ENCODE data around the gene NPY. TPM values are rescaled to one million over a fixed set of nuclear protein-coding genes. Genes with fewer than 3 reads are reported as not detected.
A peak's percentile ranks its signal among the peaks of the same experiment; 100 is the strongest.

The NPY gene
- total and polyA plus RNA-seq, 2 donors from 2014 or later = not detected

GRCh38 chr7:24283554-24283896 lies 465 bp upstream of the NPY start:
- intact Hi-C loops (cut with DNase I) = no loop called here
- H3K9me3 ChIP-seq (ENCODE audit: control insufficient read depth in 2 of 3, insufficient read depth in 1 of 3, low read length in 3 of 3) = no peaks in the 10 kb centered on the region
- no peak overlapping the region for H3K4me3 ChIP-seq (ENCODE audit: low read length in 3 of 3)
- no peaks in the 10 kb centered on the region for H3K4me1 ChIP-seq (ENCODE audit: control insufficient read depth in 2 of 3, insufficient read depth in 2 of 3, low read depth in 1 of 3, low read length in 3 of 3)
- TF ChIP-seq CTCF (IDR thresholded peaks at IDR 0.05; ENCODE audit: borderline replicate concordance, extremely low read depth, insufficient read depth) = no peak
- FAIRE-seq (no peak), DNase-seq (peak in 3 of 5 donors; percentile 30 to 31 (median 30))
- H3K27me3 ChIP-seq (ENCODE audit: control insufficient read depth, insufficient read depth, low read length) = peaks cover 29% of the 10 kb centered on the region
- H3K9ac ChIP-seq (ENCODE audit: low read length in 3 of 3) = no peak overlapping the region
- no peak overlapping the region for H3K27ac ChIP-seq (ENCODE audit: low read depth in 2 of 2, low read length in 2 of 2)
- H3K36me3 ChIP-seq (ENCODE audit: control insufficient read depth in 2 of 3, insufficient read depth in 3 of 3, low read length in 3 of 3) = no peaks in the 10 kb centered on the region

- H3K27me3 ChIP-seq (ENCODE audit: control insufficient read depth, insufficient read depth, low read length) = peaks cover 29% of the 10 kb centered on the region
- TF ChIP-seq CTCF (IDR thresholded peaks at IDR 0.05; ENCODE audit: borderline replicate concordance, extremely low read depth, insufficient read depth) = no peak
- no peak overlapping the region for H3K27ac ChIP-seq (ENCODE audit: low read depth in 2 of 2, low read length in 2 of 2)
- no peak overlapping the region for H3K9ac ChIP-seq (ENCODE audit: low read length in 3 of 3)
- H3K9me3 ChIP-seq (ENCODE audit: control insufficient read depth in 2 of 3, insufficient read depth in 1 of 3, low read length in 3 of 3) = no peaks in the 10 kb centered on the region
- H3K36me3 ChIP-seq (ENCODE audit: control insufficient read depth in 2 of 3, insufficient read depth in 3 of 3, low read length in 3 of 3) = no peaks in the 10 kb centered on the region
- intact Hi-C loops (cut with DNase I) = no loop called here
- H3K4me3 ChIP-seq (ENCODE audit: low read length in 3 of 3) = no peak overlapping the region
- DNase-seq = peak in 4 of 5 donors; percentile 39 to 62 (median 58)
- FAIRE-seq = no peak
- no peaks in the 10 kb centered on the region for H3K4me1 ChIP-seq (ENCODE audit: control insufficient read depth in 2 of 3, insufficient read depth in 2 of 3, low read depth in 1 of 3, low read length in 3 of 3)
These were observed 913 bp downstream of the NPY start for GRCh38 chr7:24284699-24285506.

GRCh38 chr7:24290004-24290641 lies 6.1 kb downstream of the NPY start:
- no peaks in the 10 kb centered on the region for H3K9me3 ChIP-seq (ENCODE audit: control insufficient read depth in 2 of 3, insufficient read depth in 1 of 3, low read length in 3 of 3)
- no peaks in the 10 kb centered on the region for H3K4me1 ChIP-seq (ENCODE audit: control insufficient read depth in 2 of 3, insufficient read depth in 2 of 3, low read depth in 1 of 3, low read length in 3 of 3)
- no peak overlapping the region for H3K27ac ChIP-seq (ENCODE audit: low read depth in 2 of 2, low read length in 2 of 2)
- H3K27me3 ChIP-seq (ENCODE audit: control insufficient read depth, insufficient read depth, low read length) = peaks cover 8% of the 10 kb centered on the region
- TF ChIP-seq CTCF (IDR thresholded peaks at IDR 0.05; ENCODE audit: borderline replicate concordance, extremely low read depth, insufficient read depth) = peak; percentile 51
- DNase-seq (peak in 4 of 5 donors; percentile 29 to 69 (median 38)), FAIRE-seq (no peak)
- H3K36me3 ChIP-seq (ENCODE audit: control insufficient read depth in 2 of 3, insufficient read depth in 3 of 3, low read length in 3 of 3) = no peaks in the 10 kb centered on the region
- intact Hi-C loops (cut with DNase I) = no loop called here
- no peak overlapping the region for H3K4me3 ChIP-seq (ENCODE audit: low read length in 3 of 3)
- no peak overlapping the region for H3K9ac ChIP-seq (ENCODE audit: low read length in 3 of 3)
